Measurements from ENCODE around the gene SAGE1. TPM values are rescaled to one million over a fixed set of nuclear protein-coding genes. Genes with fewer than 3 reads are reported as not detected.

SAGE1 gene
- total and polyA plus RNA-seq, 2 experiments from 2014 or later, result not detected

GRCh38 chrX:135910251-135910650 is 16.7 kb downstream of the SAGE1 start (continued):
- TF ChIP-seq ZNF462 (CRISPR knock-in tag; IDR thresholded peaks at IDR 0.05) (no peak), ZNF331 (CRISPR knock-in tag; IDR thresholded peaks at IDR 0.05; ENCODE audit: low read depth) (no peak), POLR2AphosphoS5 (IDR thresholded peaks at IDR 0.05; ENCODE audit: low read depth) (no peak), ZNF114 (CRISPR knock-in tag; IDR thresholded peaks at IDR 0.05) (no peak), ETS1 (IDR thresholded peaks at IDR 0.05) (no peak), EZH2 (IDR thresholded peaks at IDR 0.05; ENCODE audit: low read depth, unreplicated experiment) (no peak)

GRCh38 chrX:135914404-135914803 is 20.9 kb downstream of the SAGE1 start:
- no peaks in the 10 kb centered on the region for H3K9me3 Mint-ChIP-seq
- H3K4me1 Mint-ChIP-seq, result no peaks in the 10 kb centered on the region
- H3K27ac Mint-ChIP-seq, result no peak overlapping the region
- H3K36me3 Mint-ChIP-seq (ENCODE audit: low read depth), result no peaks in the 10 kb centered on the region
- H3K4me1 ChIP-seq (ENCODE audit: insufficient read depth), result no peaks in the 10 kb centered on the region
- DNase-seq (ENCODE audit: low spot score) (no peak), ATAC-seq (no peak)
- H3K4me3 Mint-ChIP-seq, result no peak overlapping the region
- no peaks in the 10 kb centered on the region for H3F3A ChIP-seq (replicated peaks; ENCODE audit: low read depth)
- no peak overlapping the region for H3K4me3 ChIP-seq
- H3K9me2 ChIP-seq (ENCODE audit: insufficient read depth), result no peaks in the 10 kb centered on the region
- H4K20me1 ChIP-seq (replicated peaks; ENCODE audit: insufficient read depth), result no peaks in the 10 kb centered on the region
- no peaks in the 10 kb centered on the region for H3K79me2 ChIP-seq (replicated peaks; ENCODE audit: insufficient read depth)
- H3K27me3 ChIP-seq (ENCODE audit: insufficient read depth), result no peaks in the 10 kb centered on the region
- H3K4me2 ChIP-seq, result no peak overlapping the region
- H3K36me3 ChIP-seq (ENCODE audit: insufficient read depth), result no peaks in the 10 kb centered on the region
- H3K27ac ChIP-seq (ENCODE audit: low read depth), result no peak overlapping the region
- peaks cover 3% of the 10 kb centered on the region for H3K27me3 Mint-ChIP-seq (ENCODE audit: insufficient read depth, low read depth, poor library complexity)
- no peak overlapping the region for H2AFZ ChIP-seq
- TF ChIP-seq POLR2AphosphoS5 (IDR thresholded peaks at IDR 0.05; ENCODE audit: low read depth) (no peak), ZNF331 (CRISPR knock-in tag; IDR thresholded peaks at IDR 0.05; ENCODE audit: low read depth) (no peak), ZNF114 (CRISPR knock-in tag; IDR thresholded peaks at IDR 0.05) (no peak), CTCF (conservative IDR thresholded peaks at IDR 0.05; ENCODE audit: low read depth in 2 of 2) (no peak), EZH2phosphoT487 (IDR thresholded peaks at IDR 0.05; ENCODE audit: unreplicated experiment) (no peak)

All from GM23338 (cell line).